ENCODE results near the gene KCNMA1.

KCNMA1 gene

GRCh38 chr10:77647543-77648293 is 10.1 kb upstream of the KCNMA1 start:
- H3K36me3 ChIP-seq (ENCODE audit: insufficient read depth, low read length) = no peaks in the 10 kb centered on the region
- no peak overlapping the region for H3K9ac ChIP-seq (ENCODE audit: low read depth, low read length)
- peaks cover 19% of the 10 kb centered on the region for H3K4me1 ChIP-seq (ENCODE audit: insufficient read depth, low read length)
- H3K9me3 ChIP-seq (ENCODE audit: control insufficient read depth, insufficient read depth, low read length) = peaks cover 5% of the 10 kb centered on the region; the same call in 1 of the 2 replicates

- Histone ChIP-seq H3K36me3 (ENCODE audit: insufficient read depth, low read length) (no peaks in the 10 kb centered on the region), H3K4me1 (ENCODE audit: insufficient read depth, low read length) (peaks cover 8% of the 10 kb centered on the region; the same call in 1 of the 2 replicates), H3K9me3 (ENCODE audit: control insufficient read depth, insufficient read depth, low read length) (peaks cover 5% of the 10 kb centered on the region; the same call in 1 of the 2 replicates), H3K9ac (ENCODE audit: low read depth, low read length) (no peak overlapping the region)
Observed at GRCh38 chr10:77644557-77645243, 7.1 kb upstream of the KCNMA1 start.

GRCh38 chr10:77643795-77644468 is 6.3 kb upstream of the KCNMA1 start:
- no peaks in the 10 kb centered on the region for H3K36me3 ChIP-seq (ENCODE audit: insufficient read depth, low read length)
- H3K4me1 ChIP-seq (ENCODE audit: insufficient read depth, low read length) = 0 out of 2 replicates have a peak, but pooled peaks cover 6% of the 10 kb centered on the region
- peaks cover 5% of the 10 kb centered on the region; the same call in 1 of the 2 replicates for H3K9me3 ChIP-seq (ENCODE audit: control insufficient read depth, insufficient read depth, low read length)
- no peak overlapping the region for H3K9ac ChIP-seq (ENCODE audit: low read depth, low read length)

DNA sequence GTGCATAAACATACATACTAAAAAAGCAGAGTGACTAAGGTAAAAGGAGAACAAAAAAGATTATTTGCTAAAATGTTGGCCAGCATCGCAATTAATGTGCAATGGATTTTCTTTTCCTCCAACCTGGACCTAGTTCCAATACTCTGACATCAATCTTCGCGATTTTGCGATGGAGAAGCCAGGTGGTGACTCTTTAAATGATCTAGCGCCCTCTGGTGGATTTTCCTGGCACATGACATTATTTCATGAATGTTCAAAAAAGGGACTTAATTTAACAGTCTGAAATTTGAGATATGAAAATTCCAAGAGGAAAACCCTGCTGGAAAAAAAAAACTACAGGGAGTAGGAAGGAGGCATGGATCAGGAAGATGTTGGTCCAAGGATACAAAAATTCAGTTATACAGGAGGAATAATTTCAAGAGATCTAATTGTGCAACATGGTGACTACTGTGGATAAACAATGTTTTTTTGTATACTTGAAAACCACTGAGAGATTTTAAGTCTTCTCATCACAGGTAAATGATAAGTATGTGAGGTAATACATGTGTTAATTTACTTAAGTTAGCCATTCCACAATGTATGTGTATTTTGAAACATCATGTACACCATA is 4.3 kb upstream of the KCNMA1 start:
- H3K9me3 ChIP-seq (ENCODE audit: control insufficient read depth, insufficient read depth, low read length) = peaks cover 5% of the 10 kb centered on the region; the same call in 1 of the 2 replicates
- 0 out of 2 replicates have a peak, but pooled peaks cover 4% of the 10 kb centered on the region for H3K4me1 ChIP-seq (ENCODE audit: insufficient read depth, low read length)
- no peaks in the 10 kb centered on the region for H3K36me3 ChIP-seq (ENCODE audit: insufficient read depth, low read length)
- no peak overlapping the region for H3K9ac ChIP-seq (ENCODE audit: low read depth, low read length)

DNA sequence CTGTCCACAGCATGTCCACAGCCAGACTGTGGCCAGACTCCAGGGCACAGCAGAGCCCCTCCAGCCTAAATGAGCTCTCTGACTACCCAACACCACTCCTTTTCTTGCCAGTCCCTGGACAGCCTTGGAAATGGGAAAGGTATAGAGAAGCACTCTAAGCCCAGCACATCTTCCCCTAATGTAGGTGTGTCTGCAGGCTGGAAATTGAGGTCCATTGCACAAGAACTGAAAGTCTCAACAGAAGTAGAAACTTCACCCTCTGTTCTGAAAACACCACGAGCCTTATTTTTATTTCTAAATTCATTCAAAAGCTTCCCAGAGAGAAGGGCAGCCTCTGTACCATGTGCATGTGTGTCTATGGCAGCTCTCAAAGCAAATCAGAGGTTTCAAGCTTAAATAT is 3.7 kb upstream of the KCNMA1 start:
- H3K36me3 ChIP-seq (ENCODE audit: insufficient read depth, low read length) = no peaks in the 10 kb centered on the region
- peaks cover 5% of the 10 kb centered on the region; the same call in 1 of the 2 replicates for H3K9me3 ChIP-seq (ENCODE audit: control insufficient read depth, insufficient read depth, low read length)
- H3K4me1 ChIP-seq (ENCODE audit: insufficient read depth, low read length) = 0 out of 2 replicates have a peak, but pooled peaks cover 4% of the 10 kb centered on the region
- H3K9ac ChIP-seq (ENCODE audit: low read depth, low read length) = no peak overlapping the region

DNA sequence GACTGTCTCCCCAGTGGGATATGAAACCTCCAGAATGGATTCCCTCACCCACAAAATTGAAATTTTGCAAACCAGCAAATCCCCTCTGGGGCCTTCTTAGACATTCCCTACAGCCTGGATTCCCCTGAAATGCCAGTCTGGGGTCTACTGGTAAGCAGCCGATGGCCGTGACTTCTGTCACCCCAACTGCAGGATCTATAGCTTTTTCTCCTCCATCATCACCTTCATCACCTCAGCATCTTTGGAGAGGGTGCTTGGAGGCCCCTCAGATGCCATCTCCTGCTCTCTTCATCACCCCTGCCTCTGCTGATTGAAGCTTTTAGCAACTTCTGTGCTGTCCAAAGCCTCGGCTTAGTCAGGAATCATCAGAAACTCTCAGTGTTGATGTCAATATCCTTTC is 2.6 kb upstream of the KCNMA1 start:
- H3K4me1 ChIP-seq (ENCODE audit: insufficient read depth, low read length) = peaks cover 6% of the 10 kb centered on the region
- no peaks in the 10 kb centered on the region for H3K36me3 ChIP-seq (ENCODE audit: insufficient read depth, low read length)
- peaks cover 5% of the 10 kb centered on the region; the same call in 1 of the 2 replicates for H3K9me3 ChIP-seq (ENCODE audit: control insufficient read depth, insufficient read depth, low read length)
- H3K9ac ChIP-seq (ENCODE audit: low read depth, low read length) = no peak overlapping the region

DNA sequence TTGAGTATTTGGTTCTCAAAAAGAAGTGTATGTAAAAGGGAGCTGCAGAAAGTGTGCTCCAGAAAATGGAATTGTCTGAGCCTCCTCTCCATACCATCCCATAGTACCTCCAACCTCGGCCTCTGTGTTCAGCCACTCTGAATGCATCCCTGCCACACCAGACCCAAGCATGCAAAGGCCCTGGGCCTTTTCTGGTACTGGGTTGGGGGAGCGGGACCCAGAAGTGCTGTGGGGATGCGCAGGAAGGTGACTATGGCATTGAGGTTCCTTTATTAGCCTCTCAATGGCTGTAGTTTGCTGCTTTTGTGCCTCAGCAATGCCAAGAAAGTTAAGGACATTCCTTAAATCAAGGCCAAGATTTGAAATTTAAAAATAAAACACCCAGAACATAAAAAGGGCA is 2.1 kb upstream of the KCNMA1 start:
- Histone ChIP-seq H3K9me3 (ENCODE audit: control insufficient read depth, insufficient read depth, low read length) (peaks cover 2% of the 10 kb centered on the region; the same call in 1 of the 2 replicates), H3K9ac (ENCODE audit: low read depth, low read length) (no peak overlapping the region)

DNA sequence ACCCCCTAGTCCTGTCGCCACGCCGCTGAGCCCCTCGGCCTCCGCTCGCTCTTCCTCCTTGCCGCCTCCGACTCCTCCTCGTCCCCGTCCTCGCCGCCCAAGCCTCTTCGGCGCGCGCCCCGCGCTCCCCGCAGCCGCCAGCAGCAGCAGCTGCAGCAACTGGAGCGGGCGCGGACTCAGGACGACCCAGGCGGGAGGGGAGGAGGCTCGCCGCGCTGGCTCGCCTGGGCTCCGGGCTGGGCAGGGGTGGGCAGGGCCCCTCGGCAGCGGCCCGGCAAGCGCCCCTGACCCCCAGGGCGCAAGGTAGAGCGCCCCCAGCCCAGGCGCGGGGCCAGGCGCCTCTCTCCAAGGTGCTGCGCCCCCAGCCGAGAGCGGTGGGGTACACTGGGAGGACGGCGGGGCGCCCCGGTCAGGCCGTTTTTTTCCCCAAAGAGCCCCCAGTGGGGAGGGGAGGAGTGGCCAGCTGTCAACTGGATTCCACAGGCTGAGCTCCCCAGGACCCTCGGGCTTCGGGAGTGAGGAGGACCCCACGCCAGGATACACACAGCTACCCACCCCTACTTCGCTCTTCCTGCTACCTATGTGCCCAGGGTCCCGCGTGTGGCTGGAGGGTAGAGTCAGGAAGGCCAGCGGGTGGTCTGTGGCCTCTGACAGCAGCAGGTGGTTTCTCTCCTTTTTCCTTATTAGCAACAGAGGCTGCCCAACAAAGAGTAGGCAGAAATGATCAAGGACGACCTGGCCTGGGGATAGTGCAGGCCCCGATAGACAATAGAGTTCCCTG is 903 bp upstream of the KCNMA1 start:
- Histone ChIP-seq H3K4me1 (ENCODE audit: insufficient read depth, low read length) (peaks cover 11% of the 10 kb centered on the region), H3K36me3 (ENCODE audit: insufficient read depth, low read length) (no peaks in the 10 kb centered on the region), H3K9me3 (ENCODE audit: control insufficient read depth, insufficient read depth, low read length) (no peaks in the 10 kb centered on the region), H3K9ac (ENCODE audit: low read depth, low read length) (peak overlapping the region; percentile 74; the same call in 1 of the 2 replicates)

More for the DNA sequence above, 2.1 kb upstream of the KCNMA1 start:
- Histone ChIP-seq H3K4me1 (ENCODE audit: insufficient read depth, low read length) (peaks cover 10% of the 10 kb centered on the region), H3K36me3 (ENCODE audit: insufficient read depth, low read length) (no peaks in the 10 kb centered on the region)

DNA sequence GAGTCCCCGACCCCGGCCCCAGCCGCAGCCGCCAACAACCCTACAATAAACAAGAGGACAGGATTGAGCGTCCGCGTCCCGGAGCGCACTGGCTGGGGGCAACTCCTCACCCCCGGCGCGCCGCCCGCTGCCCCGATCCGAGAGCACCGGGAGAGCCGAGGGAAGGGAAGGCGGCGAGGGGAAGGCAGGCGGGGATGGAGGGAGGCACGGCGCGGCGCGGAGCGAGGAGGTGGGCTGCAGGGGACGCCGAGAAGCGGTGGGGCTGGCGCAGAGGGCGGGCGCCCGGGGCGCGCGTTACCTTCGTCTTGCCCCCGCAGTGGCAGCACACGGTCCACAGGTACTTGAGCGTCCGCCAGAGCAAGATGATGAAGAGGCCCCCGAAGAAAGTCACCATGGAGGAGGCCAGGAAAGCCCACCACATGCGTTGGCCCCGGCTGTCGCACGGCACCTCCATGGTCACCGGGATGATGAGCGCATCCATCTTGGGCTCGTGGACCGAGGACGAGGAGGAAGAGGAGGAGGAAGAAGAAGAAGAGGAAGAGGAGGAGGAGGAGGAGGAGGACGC is 559 bp downstream of the KCNMA1 start:
- peaks cover 11% of the 10 kb centered on the region for H3K4me1 ChIP-seq (ENCODE audit: insufficient read depth, low read length)
- no peaks in the 10 kb centered on the region for H3K36me3 ChIP-seq (ENCODE audit: insufficient read depth, low read length)
- no peaks in the 10 kb centered on the region for H3K9me3 ChIP-seq (ENCODE audit: control insufficient read depth, insufficient read depth, low read length)
- peak overlapping the region; percentile 74 for H3K9ac ChIP-seq (ENCODE audit: low read depth, low read length)

GRCh38 chr10:77636282-77636966 is 1.2 kb downstream of the KCNMA1 start:
- H3K9ac ChIP-seq (ENCODE audit: low read depth, low read length) = peak overlapping the region; percentile 74; the same call in 1 of the 2 replicates
- H3K9me3 ChIP-seq (ENCODE audit: control insufficient read depth, insufficient read depth, low read length) = no peaks in the 10 kb centered on the region
- peaks cover 11% of the 10 kb centered on the region for H3K4me1 ChIP-seq (ENCODE audit: insufficient read depth, low read length)
- H3K36me3 ChIP-seq (ENCODE audit: insufficient read depth, low read length) = no peaks in the 10 kb centered on the region

DNA sequence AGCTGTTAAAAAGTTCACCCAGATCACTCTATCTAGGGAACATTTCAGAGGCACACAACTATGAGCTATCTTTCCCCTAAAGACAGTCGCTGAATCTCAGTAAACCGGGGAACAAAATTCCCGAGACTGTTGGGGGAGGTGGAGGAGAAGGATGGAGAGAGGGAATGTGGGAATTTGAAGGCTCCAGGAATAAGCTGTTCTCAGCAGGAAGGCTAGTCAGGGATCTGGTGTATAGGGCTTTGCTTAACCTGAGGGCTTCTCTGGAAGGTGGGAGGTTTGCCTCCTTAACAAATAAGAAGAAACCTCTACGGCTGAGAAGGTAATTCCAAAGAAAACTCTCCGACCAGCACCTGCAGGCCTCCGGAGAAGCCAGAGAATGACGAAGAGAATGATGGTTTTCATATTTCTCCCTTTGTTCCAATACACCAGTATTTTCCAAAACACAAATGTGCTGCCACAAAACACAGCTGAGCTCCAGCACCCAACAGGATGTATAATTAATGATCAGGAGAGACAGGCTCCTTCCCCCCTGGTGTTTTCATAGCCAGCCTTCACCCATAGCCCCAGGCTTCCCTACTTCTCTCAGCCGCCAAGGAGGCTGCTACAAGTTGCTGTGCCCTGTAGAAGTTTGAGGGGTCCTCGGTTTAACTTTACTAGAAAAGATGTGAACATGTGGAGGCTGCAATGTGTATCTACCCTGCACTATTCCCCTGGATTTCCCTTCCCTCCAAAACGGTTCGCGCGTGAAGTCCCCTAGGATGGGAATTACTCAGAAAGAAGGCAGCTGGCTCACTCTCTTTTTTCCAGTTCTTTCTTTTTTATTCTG is 2.0 kb downstream of the KCNMA1 start:
- Histone ChIP-seq H3K9me3 (ENCODE audit: control insufficient read depth, insufficient read depth, low read length) (no peaks in the 10 kb centered on the region), H3K9ac (ENCODE audit: low read depth, low read length) (peak overlapping the region; percentile 74; the same call in 1 of the 2 replicates), H3K36me3 (ENCODE audit: insufficient read depth, low read length) (no peaks in the 10 kb centered on the region), H3K4me1 (ENCODE audit: insufficient read depth, low read length) (peaks cover 11% of the 10 kb centered on the region)

DNA sequence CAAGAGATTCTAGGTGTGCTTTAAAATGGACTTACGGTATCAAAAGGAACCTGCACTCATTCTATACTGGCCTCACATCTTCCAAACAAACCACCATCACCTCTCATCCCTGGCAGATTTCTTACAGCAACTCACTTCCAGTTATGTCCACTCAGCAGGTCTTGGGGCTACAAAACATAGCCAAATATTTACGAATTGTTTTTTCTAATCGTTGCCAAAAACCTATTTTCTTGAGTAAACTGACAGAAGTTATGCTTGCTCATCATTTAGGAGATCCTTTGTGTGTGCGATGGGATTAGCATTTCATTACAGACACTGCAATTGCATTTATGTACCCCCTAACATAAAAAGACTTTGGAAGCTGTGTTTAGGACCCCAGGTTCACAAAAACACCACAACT is 2.7 kb downstream of the KCNMA1 start:
- no peaks in the 10 kb centered on the region for H3K36me3 ChIP-seq (ENCODE audit: insufficient read depth, low read length)
- no peaks in the 10 kb centered on the region for H3K9me3 ChIP-seq (ENCODE audit: control insufficient read depth, insufficient read depth, low read length)
- no peak overlapping the region for H3K9ac ChIP-seq (ENCODE audit: low read depth, low read length)
- H3K4me1 ChIP-seq (ENCODE audit: insufficient read depth, low read length) = peaks cover 11% of the 10 kb centered on the region
